Activated T-cell treated with anti-CD3 and anti-CD28 coated beads, Interleukin-2, amount 50 U/mL, for 4 hours (primary cell): ENCODE measurements around the gene VTI1A. TPM values are rescaled to one million over a fixed set of nuclear protein-coding genes. Genes with fewer than 3 reads are reported as not detected.

Experiments
- ATAC-seq, 2 donors: fragments of 200-7000 bp; cut with Tn5 transposase; one replicate each; pipeline ENCODE4 v1.10.0; 2021
- DNase-seq: peaks from one replicate; pipeline ENCODE4 v3.0.0-alpha.2; 2020
- H3K27me3 Mint-ChIP-seq: one replicate; pipeline ENCODE4 v1.8.0; 2021; ENCODE audit warnings: low read depth, mixed read lengths
- H3K36me3 Mint-ChIP-seq: one replicate; pipeline ENCODE4 v1.8.0; 2022; ENCODE audit warnings: mixed read lengths; ENCODE audit not compliant: insufficient read depth
- H3K4me1 Mint-ChIP-seq: one replicate; pipeline ENCODE4 v1.8.0; 2021; ENCODE audit warnings: low read depth, mixed read lengths
- H3K4me3 Mint-ChIP-seq: one replicate; pipeline ENCODE4 v1.8.0; 2021; ENCODE audit warnings: mild to moderate bottlenecking, moderate library complexity, mixed read lengths
- H3K9me3 Mint-ChIP-seq: one replicate; pipeline ENCODE4 v1.8.0; 2021; ENCODE audit warnings: mixed read lengths
- total RNA-seq, 3 donors: library from RNA; stranded (reverse); gene quantifications; one replicate each; pipeline ENCODE4 v1.2.1, GENCODE V29; 2021

Gene VTI1A
- total RNA-seq, 3 donors from 2014 or later, result 39.2 to 43.8 (median 42.9) TPM

GRCh38 chr10:112793202-112793921 lies 346.3 kb downstream of the VTI1A start:
- H3K9me3 Mint-ChIP-seq, result peaks cover 10% of the 10 kb centered on the region
- ATAC-seq (no peak), DNase-seq (no peak)

DNA sequence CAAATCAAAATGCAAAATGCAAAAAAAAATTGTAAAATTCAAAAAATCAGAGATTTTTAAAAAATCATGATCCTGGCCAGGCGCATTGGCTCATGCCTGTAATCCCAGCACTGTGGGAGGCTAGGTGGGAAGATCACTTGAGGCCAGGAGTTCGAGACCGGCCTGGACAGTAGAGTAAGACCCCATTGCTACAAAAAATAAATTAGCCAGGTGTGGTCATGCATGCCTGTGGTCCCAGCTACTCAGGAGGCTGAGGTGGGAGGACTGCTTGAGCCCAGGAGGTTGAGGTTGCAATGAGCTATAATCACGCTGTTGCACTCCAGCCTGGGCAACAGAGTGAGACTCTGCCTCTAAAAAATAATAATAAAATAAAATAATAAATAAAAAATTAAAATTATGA lies 347.2 kb downstream of the VTI1A start:
- Mint-ChIP-seq H3K4me1 (no peaks in the 10 kb centered on the region), H3K36me3 (peaks cover 4% of the 10 kb centered on the region), H3K4me3 (no peak overlapping the region), H3K9me3 (peaks cover 6% of the 10 kb centered on the region), H3K27me3 (no peaks in the 10 kb centered on the region)
- DNase-seq, result no peak
- no peak for ATAC-seq

More at GRCh38 chr10:112793202-112793921, 346.3 kb downstream of the VTI1A start:
- Mint-ChIP-seq H3K27me3 (no peaks in the 10 kb centered on the region), H3K4me3 (no peak overlapping the region), H3K4me1 (no peaks in the 10 kb centered on the region), H3K36me3 (peaks cover 5% of the 10 kb centered on the region)

DNA sequence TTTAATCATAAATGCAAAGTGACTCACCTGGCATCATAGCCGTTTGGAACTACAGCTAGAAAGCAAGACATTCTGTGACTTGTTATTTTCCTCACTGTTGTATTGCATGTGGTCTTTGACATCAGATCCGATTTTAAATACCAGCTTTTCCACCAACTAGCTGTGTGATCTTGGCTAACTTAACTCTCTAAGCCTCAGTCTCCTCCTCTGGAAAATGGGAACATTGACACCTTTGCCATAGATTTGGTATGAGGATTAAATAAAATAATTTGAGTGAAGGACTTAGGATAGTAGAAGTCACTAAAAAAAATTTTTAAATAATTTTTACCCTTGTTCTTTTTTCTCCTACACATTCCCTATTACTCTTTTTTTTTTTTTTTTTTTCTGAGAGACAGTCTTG lies 348.1 kb downstream of the VTI1A start:
- Mint-ChIP-seq H3K4me3 (no peak overlapping the region), H3K4me1 (no peaks in the 10 kb centered on the region), H3K36me3 (no peaks in the 10 kb centered on the region), H3K9me3 (no peaks in the 10 kb centered on the region), H3K27me3 (no peaks in the 10 kb centered on the region)
- ATAC-seq, result no peak
- no peak for DNase-seq

DNA sequence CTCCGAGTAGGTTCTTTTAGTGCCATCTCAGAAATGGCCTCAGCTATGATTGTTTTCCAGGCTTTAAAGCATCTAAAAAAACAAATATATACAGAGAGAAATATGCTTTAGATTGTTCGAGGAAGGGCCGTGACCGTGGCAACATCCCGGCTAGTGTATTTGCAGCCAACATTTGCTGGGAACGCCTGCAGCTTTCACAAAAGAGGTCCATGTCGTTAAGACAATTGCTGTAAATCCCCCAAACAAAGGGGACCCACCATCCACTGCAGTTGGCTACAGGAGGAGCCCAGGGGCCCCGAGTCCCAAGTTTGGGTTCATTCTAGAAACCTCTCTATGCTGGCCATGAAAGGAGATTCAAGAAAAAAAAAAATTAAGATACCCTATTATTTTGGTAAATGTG lies 350.2 kb downstream of the VTI1A start:
- ATAC-seq (no peak), DNase-seq (no peak)
- Mint-ChIP-seq H3K9me3 (no peaks in the 10 kb centered on the region), H3K27me3 (no peaks in the 10 kb centered on the region), H3K4me3 (no peak overlapping the region), H3K36me3 (peaks cover 4% of the 10 kb centered on the region), H3K4me1 (no peaks in the 10 kb centered on the region)

DNA sequence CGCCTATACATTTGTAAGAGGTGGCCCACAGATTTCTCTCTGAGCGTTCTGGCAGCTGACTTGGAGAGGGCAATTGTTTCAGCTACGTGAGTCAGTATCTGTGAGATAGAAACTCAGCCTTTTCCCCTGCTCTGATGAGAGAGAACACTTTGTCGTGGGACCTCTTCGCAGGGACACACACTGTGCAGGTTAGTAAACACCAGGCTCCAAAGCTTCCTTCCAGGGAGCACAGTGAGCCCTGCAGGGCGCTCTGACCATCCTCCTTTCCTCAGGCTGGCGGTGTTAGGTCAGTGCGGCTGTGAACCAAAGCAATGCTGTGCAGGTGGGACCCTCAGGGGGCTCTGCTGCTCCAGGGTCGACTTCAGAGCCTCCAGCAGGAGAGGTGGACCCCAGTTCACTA lies 350.8 kb downstream of the VTI1A start:
- DNase-seq (no peak), ATAC-seq (no peak)
- Mint-ChIP-seq H3K36me3 (peaks cover 4% of the 10 kb centered on the region), H3K4me1 (no peaks in the 10 kb centered on the region), H3K27me3 (no peaks in the 10 kb centered on the region), H3K9me3 (no peaks in the 10 kb centered on the region), H3K4me3 (no peak overlapping the region)

DNA sequence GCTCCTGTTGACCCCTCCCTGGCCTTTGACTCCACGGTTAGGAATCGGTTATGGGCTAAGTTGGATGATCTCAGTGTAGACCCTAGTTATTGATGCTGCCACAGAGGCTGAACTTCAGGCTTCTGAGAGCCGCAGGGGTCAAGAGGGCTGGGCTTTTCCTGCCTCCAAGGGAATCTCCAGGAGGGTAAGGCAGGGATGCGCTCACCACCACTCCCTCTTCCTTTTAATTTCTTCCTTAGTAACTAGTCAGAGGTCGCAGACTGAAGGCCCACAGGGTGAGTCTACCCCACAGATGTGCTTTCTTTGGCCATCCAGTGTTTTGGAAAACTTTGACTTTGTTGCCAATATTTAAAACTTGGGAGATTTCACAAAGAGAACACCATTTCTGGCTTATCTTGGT lies 352.0 kb downstream of the VTI1A start:
- no peak for DNase-seq
- Mint-ChIP-seq H3K4me1 (no peaks in the 10 kb centered on the region), H3K9me3 (no peaks in the 10 kb centered on the region), H3K36me3 (peaks cover 4% of the 10 kb centered on the region), H3K27me3 (no peaks in the 10 kb centered on the region), H3K4me3 (no peak overlapping the region)
- ATAC-seq, result no peak

GRCh38 chr10:112799726-112800510 lies 352.9 kb downstream of the VTI1A start:
- no peak for ATAC-seq

DNA sequence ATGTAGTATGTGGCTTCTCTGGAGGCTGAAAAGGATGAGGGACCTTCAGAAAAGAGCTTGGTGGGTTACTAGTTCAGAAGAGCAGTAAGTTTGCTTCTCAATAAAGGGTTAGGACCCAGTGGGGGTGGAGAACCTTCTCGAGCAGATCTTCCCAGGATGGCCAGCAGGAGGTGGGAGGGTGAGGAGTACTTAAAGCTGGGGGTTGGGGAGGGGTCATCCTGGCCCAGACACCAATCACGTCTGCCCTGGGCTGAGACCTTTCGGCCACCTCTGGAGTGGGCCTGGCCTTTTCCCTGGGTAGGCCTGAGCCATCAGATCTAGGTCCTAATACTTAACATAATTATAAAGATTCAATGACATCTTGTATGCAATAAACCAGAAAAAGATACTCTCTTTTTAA lies 354.0 kb downstream of the VTI1A start:
- Mint-ChIP-seq H3K27me3 (no peaks in the 10 kb centered on the region), H3K4me3 (no peak overlapping the region), H3K9me3 (no peaks in the 10 kb centered on the region), H3K36me3 (peaks cover 4% of the 10 kb centered on the region), H3K4me1 (no peaks in the 10 kb centered on the region)
- ATAC-seq, result no peak
- DNase-seq, result no peak

More at GRCh38 chr10:112799726-112800510, 352.9 kb downstream of the VTI1A start:
- Mint-ChIP-seq H3K4me1 (no peaks in the 10 kb centered on the region), H3K9me3 (no peaks in the 10 kb centered on the region), H3K27me3 (no peaks in the 10 kb centered on the region), H3K4me3 (no peak overlapping the region), H3K36me3 (peaks cover 4% of the 10 kb centered on the region)
- DNase-seq, result no peak

DNA sequence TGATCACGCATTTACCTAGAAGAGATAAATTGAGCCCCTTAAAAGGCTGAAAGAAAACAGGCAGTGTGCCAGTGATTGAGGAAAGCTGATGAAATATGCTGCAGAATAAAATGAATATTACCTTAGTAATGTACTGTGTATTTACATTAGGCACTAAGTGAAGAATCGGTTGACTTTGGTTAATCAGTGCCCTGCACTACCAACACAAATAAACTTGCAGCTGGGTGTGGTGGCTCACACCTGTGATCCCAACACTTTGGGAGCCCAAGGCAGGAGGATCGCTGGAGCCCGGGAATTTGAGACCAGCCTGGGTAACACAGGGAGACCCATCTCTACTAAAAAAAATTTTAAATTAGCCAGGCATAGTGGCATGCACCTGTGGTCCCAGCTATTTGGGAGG lies 354.7 kb downstream of the VTI1A start:
- Mint-ChIP-seq H3K4me3 (no peak overlapping the region), H3K36me3 (peaks cover 4% of the 10 kb centered on the region), H3K4me1 (no peaks in the 10 kb centered on the region), H3K27me3 (no peaks in the 10 kb centered on the region), H3K9me3 (no peaks in the 10 kb centered on the region)
- ATAC-seq (no peak), DNase-seq (no peak)

GRCh38 chr10:112802411-112803022 lies 355.5 kb downstream of the VTI1A start:
- Mint-ChIP-seq H3K27me3 (no peaks in the 10 kb centered on the region), H3K4me3 (no peak overlapping the region), H3K36me3 (peaks cover 4% of the 10 kb centered on the region), H3K9me3 (no peaks in the 10 kb centered on the region), H3K4me1 (no peaks in the 10 kb centered on the region)
- no peak for ATAC-seq
- DNase-seq, result no peak

DNA sequence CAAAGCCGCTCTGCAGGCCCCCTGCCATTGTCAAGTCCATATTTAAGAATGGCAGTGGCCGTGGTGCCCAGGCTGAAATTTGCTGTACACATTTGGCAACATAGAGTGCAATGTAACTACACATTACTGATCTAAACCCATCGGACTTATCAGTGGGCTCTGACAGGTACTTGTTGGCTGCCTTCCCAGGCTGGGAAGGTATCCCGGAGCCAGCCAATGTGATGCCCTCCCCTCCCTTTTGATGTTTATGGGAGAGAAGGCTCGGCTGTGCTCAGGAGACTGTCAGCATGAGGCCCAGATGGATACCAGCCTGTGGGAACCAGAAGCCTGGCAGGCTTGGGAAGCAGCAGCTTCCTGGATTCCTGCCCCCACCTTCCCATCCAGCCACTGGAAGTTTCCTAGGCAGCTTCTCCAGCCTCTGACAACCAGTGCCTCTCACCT lies 357.0 kb downstream of the VTI1A start:
- ATAC-seq (no peak), DNase-seq (no peak)
- H3K36me3 Mint-ChIP-seq, result peaks cover 4% of the 10 kb centered on the region
- H3K9me3 Mint-ChIP-seq, result no peaks in the 10 kb centered on the region
- no peaks in the 10 kb centered on the region for H3K4me1 Mint-ChIP-seq
- no peaks in the 10 kb centered on the region for H3K27me3 Mint-ChIP-seq
- H3K4me3 Mint-ChIP-seq, result no peak overlapping the region

- no peaks in the 10 kb centered on the region for H3K4me1 Mint-ChIP-seq
- no peaks in the 10 kb centered on the region for H3K9me3 Mint-ChIP-seq
- H3K36me3 Mint-ChIP-seq, result peaks cover 7% of the 10 kb centered on the region
- no peak for DNase-seq
- H3K27me3 Mint-ChIP-seq, result no peaks in the 10 kb centered on the region
- no peak overlapping the region for H3K4me3 Mint-ChIP-seq
- no peak for ATAC-seq
Observed at GRCh38 chr10:112805254-112805590, 358.2 kb downstream of the VTI1A start.

DNA sequence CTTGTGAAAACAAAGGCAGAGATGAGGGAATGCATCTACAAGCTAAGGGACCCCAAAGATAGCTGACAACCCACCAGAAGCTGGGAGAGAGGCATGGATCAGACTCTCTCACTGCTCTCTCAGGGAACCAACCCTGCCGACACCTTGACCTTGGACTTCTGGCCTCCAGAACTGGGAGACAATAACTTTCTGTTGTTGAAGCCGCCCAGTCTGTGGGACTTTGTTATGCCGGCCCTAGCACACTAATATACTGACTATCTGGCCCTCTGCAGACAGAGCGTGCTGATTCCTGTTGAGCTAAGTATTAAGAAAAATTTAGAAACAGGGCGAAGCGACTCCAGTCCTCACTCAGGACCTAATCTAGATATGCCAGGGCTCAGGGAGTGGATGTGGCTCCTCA lies 358.7 kb downstream of the VTI1A start:
- no peaks in the 10 kb centered on the region for H3K4me1 Mint-ChIP-seq

DNA sequence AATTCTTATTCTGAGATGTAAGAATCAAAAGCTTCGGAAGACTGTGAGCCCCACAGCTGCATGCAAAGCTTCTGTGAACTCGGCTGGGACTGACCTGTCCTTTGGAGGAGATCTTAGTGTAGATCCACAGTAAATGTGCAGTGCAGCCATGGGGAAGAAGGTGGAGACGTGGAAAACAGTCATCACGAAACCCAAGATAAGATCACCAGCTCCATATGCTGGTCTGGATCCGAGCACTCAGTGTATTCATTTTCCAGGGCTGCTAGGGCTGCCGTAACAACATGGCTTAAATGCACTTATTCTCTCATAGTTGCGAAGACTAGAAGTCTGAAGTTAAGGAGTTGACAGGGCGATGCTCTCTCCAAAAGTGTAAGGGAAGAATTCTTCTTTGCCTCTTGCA lies 360.0 kb downstream of the VTI1A start:
- Mint-ChIP-seq H3K9me3 (no peaks in the 10 kb centered on the region), H3K4me3 (no peak overlapping the region), H3K36me3 (peaks cover 11% of the 10 kb centered on the region), H3K4me1 (no peaks in the 10 kb centered on the region), H3K27me3 (no peaks in the 10 kb centered on the region)
- DNase-seq (no peak), ATAC-seq (no peak)

More for the DNA sequence above, 358.7 kb downstream of the VTI1A start:
- Mint-ChIP-seq H3K9me3 (no peaks in the 10 kb centered on the region), H3K4me3 (no peak overlapping the region), H3K27me3 (no peaks in the 10 kb centered on the region), H3K36me3 (peaks cover 10% of the 10 kb centered on the region)
- no peak for ATAC-seq
- DNase-seq, result no peak

DNA sequence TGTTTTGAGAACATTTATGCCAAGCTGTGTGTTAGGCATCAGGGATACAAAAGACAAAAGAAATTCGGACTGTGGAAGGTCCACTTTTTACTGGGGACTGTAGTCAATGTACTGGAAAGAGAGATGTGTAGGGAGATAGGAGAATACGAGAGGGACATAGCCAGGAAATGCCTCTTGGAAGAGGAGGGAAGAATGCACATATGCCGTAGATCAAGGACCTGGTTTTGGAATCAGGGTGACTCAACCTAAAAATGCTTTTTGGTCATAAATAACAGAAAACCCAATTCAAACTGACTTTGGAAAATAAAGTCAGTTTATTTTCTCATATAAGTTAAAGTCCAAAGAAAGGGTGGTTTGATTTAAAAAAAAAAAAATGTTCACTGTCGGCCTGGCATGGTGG lies 362.7 kb downstream of the VTI1A start:
- no peaks in the 10 kb centered on the region for H3K9me3 Mint-ChIP-seq

More for the DNA sequence above, 362.7 kb downstream of the VTI1A start:
- ATAC-seq, result no peak
- Mint-ChIP-seq H3K36me3 (peaks cover 14% of the 10 kb centered on the region), H3K27me3 (no peaks in the 10 kb centered on the region), H3K4me3 (no peak overlapping the region), H3K4me1 (peaks cover 4% of the 10 kb centered on the region)
- DNase-seq, result no peak
